HEK293 (cell line): ENCODE measurements around the gene PYCARD.

Experiments
- CTCF ChIA-PET: fragments of 350-600 bp; formaldehyde crosslinking; extraction: SDS; loops from one replicate; lab custom pipeline; 2021; ENCODE audit warnings: antibody characterized with exemption; lab: Yijun Ruan, JAX
- POLR2A ChIA-PET: fragments of 300-600 bp; formaldehyde crosslinking; extraction: SDS; loops from one replicate; lab custom pipeline; 2020; ENCODE audit warnings: antibody characterized with exemption, inconsistent platforms; lab: Yijun Ruan, JAX
- H3K27ac ChIP-seq: fragments of 200-500 bp; sonication (Bioruptor generic); 2 replicates; pipeline ENCODE4 v1.5.1; 2014; ENCODE audit warnings: low read depth, low read length, control low read depth, inconsistent platforms; ENCODE audit errors: extremely low read depth
- H3K36me3 ChIP-seq, 2 experiments: fragments of 200-500 bp in 1 of 2; sonication (Bioruptor generic) in 1 of 2; 1 replicate in 1 of 2; 2 replicates in 1 of 2; pipeline ENCODE4 v1.5.1; 2014 to 2017; ENCODE audit warnings: inconsistent platforms in 2 of 2, low read length in 2 of 2; ENCODE audit not compliant: control insufficient read depth in 2 of 2, insufficient read depth in 1 of 2
- H3K4me1 ChIP-seq: fragments of 200-500 bp; sonication (Bioruptor generic); 2 replicates; pipeline ENCODE4 v1.5.1; 2014; ENCODE audit warnings: mild to moderate bottlenecking, low read length, inconsistent platforms; ENCODE audit not compliant: control insufficient read depth, insufficient read depth
- H3K4me3 ChIP-seq: 2 replicates; pipeline ENCODE4 v1.5.1; 2011; ENCODE audit warnings: low read depth, mild to moderate bottlenecking, control low read depth, low read length, moderate library complexity
- H3K9me3 ChIP-seq: fragments of 200-500 bp; sonication (Bioruptor generic); 2 replicates; pipeline ENCODE4 v1.5.1; 2014; ENCODE audit warnings: low read depth, low read length, inconsistent platforms; ENCODE audit not compliant: control insufficient read depth, insufficient read depth
- IKZF3 ChIP-seq: fragments of 450-650 bp; IDR thresholded peaks from 2 replicates; pipeline ENCODE4 v1.5.0; 2018; ENCODE audit warnings: missing biosample characterization, mild to moderate bottlenecking, missing genetic modification characterization, moderate library complexity
- SP3 ChIP-seq: fragments of 450-650 bp; formaldehyde crosslinking; IDR thresholded peaks from 2 replicates; pipeline ENCODE4 v1.5.1; 2016; ENCODE audit warnings: missing biosample characterization, missing genetic modification characterization
- SP7 ChIP-seq: fragments of 450-650 bp; formaldehyde crosslinking; IDR thresholded peaks from 2 replicates; pipeline ENCODE4 v1.5.1; 2016; ENCODE audit warnings: missing biosample characterization, missing genetic modification characterization
- ZBTB21 ChIP-seq: fragments of 450-650 bp; formaldehyde crosslinking; IDR thresholded peaks from 2 replicates; pipeline ENCODE4 v1.5.1; 2017; ENCODE audit warnings: missing biosample characterization, missing genetic modification characterization
- ZIC2 ChIP-seq: fragments of 450-650 bp; formaldehyde crosslinking; IDR thresholded peaks from 2 replicates; pipeline ENCODE4 v1.5.1; 2016; ENCODE audit warnings: missing biosample characterization, missing genetic modification characterization
- ZNF266 ChIP-seq: fragments of 450-650 bp; formaldehyde crosslinking; IDR thresholded peaks from 2 replicates; pipeline ENCODE4 v1.5.1; 2016; ENCODE audit warnings: missing biosample characterization, missing genetic modification characterization, low read depth
- ZNF37A ChIP-seq: fragments of 450-650 bp; IDR thresholded peaks from 2 replicates; pipeline ENCODE4 v1.5.1; 2018; ENCODE audit warnings: missing biosample characterization, missing genetic modification characterization
- ZNF394 ChIP-seq: fragments of 450-650 bp; formaldehyde crosslinking; IDR thresholded peaks from 2 replicates; pipeline ENCODE4 v1.5.1; 2016; ENCODE audit warnings: missing biosample characterization, missing genetic modification characterization, mild to moderate bottlenecking, moderate library complexity, borderline replicate concordance
- ZNF433 ChIP-seq: fragments of 450-650 bp; formaldehyde crosslinking; IDR thresholded peaks from 2 replicates; pipeline ENCODE4 v1.5.1; 2016; ENCODE audit warnings: missing biosample characterization, missing genetic modification characterization, low read depth
- ZNF501 ChIP-seq: fragments of 450-650 bp; formaldehyde crosslinking; IDR thresholded peaks from 2 replicates; pipeline ENCODE4 v1.5.1; 2016; ENCODE audit warnings: missing biosample characterization, missing genetic modification characterization
- ZNF629 ChIP-seq: fragments of 450-650 bp; formaldehyde crosslinking; IDR thresholded peaks from 2 replicates; pipeline ENCODE4 v1.5.1; 2017; ENCODE audit warnings: missing biosample characterization, missing genetic modification characterization
- ZNF670 ChIP-seq: fragments of 450-650 bp; formaldehyde crosslinking; IDR thresholded peaks from 2 replicates; pipeline ENCODE4 v1.5.1; 2016; ENCODE audit warnings: missing biosample characterization, missing genetic modification characterization, low read depth
- ZNF830 ChIP-seq: fragments of 450-650 bp; IDR thresholded peaks from 2 replicates; pipeline ENCODE4 v1.5.0; 2018; ENCODE audit warnings: missing biosample characterization, missing genetic modification characterization, low read depth, mild to moderate bottlenecking, moderate library complexity
- TF ChIP-seq, protein P1 (sequence below): fragments of 450-650 bp; formaldehyde crosslinking; conservative IDR thresholded peaks from 2 replicates; pipeline ENCODE4 v1.5.1; 2016; ENCODE audit warnings: low read depth, missing biosample characterization, missing genetic modification characterization
- TF ChIP-seq, protein P2 (sequence below): fragments of 450-650 bp; formaldehyde crosslinking; optimal IDR thresholded peaks from 2 replicates; pipeline ENCODE3; 2016; ENCODE audit warnings: missing biosample characterization, mild to moderate bottlenecking, missing genetic modification characterization
- TF ChIP-seq, protein P3 (sequence below): fragments of 450-650 bp; IDR thresholded peaks from 2 replicates; pipeline ENCODE4 v1.5.1; 2018; ENCODE audit warnings: missing biosample characterization, missing genetic modification characterization
- TF ChIP-seq, protein P4 (sequence below): fragments of 450-650 bp; formaldehyde crosslinking; IDR thresholded peaks from 2 replicates; pipeline ENCODE4 v1.5.1; 2016; ENCODE audit warnings: missing biosample characterization, missing genetic modification characterization
- TF ChIP-seq, protein P5 (sequence below): fragments of 450-650 bp; formaldehyde crosslinking; IDR thresholded peaks from 2 replicates; pipeline ENCODE4 v1.5.1; 2016; ENCODE audit warnings: missing biosample characterization, missing genetic modification characterization
- TF ChIP-seq, protein P6 (sequence below): fragments of 450-650 bp; formaldehyde crosslinking; IDR thresholded peaks from 2 replicates; pipeline ENCODE4 v1.5.1; 2016; ENCODE audit warnings: missing biosample characterization, missing genetic modification characterization, borderline replicate concordance

Gene PYCARD

DNA sequence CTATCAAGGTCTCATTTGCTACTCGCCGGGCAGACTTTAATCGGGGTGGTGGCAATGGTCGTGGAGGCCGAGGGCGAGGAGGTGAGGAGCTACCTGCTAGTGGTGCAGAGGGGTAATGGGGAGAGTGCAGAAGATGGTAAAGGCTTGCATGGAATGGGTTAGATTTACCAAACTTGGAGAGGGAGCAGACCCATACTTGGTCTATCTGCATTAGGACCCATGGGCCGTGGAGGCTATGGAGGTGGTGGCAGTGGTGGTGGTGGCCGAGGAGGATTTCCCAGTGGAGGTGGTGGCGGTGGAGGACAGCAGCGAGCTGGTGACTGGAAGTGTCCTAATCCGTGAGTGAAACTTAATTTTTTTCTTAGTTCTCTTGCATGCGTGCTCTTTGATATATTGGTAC lies 12.5 kb downstream of the PYCARD start (continued):
- TF ChIP-seq ZNF629 (tag by site-specific recombination) (no peak), ZNF670 (tag by site-specific recombination) (no peak), ZNF501 (tag by site-specific recombination) (no peak), SP7 (tag by site-specific recombination) (no peak), ZBTB21 (tag by site-specific recombination) (no peak), ZNF433 (no peak), ZNF37A (tag by site-specific recombination) (no peak), IKZF3 (tag by site-specific recombination) (no peak)
- TF ChIP-seq, protein P1, sequence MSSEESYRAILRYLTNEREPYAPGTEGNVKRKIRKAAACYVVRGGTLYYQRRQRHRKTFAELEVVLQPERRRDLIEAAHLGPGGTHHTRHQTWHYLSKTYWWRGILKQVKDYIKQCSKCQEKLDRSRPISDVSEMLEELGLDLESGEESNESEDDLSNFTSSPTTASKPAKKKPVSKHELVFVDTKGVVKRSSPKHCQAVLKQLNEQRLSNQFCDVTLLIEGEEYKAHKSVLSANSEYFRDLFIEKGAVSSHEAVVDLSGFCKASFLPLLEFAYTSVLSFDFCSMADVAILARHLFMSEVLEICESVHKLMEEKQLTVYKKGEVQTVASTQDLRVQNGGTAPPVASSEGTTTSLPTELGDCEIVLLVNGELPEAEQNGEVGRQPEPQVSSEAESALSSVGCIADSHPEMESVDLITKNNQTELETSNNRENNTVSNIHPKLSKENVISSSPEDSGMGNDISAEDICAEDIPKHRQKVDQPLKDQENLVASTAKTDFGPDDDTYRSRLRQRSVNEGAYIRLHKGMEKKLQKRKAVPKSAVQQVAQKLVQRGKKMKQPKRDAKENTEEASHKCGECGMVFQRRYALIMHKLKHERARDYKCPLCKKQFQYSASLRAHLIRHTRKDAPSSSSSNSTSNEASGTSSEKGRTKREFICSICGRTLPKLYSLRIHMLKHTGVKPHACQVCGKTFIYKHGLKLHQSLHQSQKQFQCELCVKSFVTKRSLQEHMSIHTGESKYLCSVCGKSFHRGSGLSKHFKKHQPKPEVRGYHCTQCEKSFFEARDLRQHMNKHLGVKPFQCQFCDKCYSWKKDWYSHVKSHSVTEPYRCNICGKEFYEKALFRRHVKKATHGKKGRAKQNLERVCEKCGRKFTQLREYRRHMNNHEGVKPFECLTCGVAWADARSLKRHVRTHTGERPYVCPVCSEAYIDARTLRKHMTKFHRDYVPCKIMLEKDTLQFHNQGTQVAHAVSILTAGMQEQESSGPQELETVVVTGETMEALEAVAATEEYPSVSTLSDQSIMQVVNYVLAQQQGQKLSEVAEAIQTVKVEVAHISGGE (tag by site-specific recombination): no peak
- TF ChIP-seq, all 188 proteins: peak for 0

DNA sequence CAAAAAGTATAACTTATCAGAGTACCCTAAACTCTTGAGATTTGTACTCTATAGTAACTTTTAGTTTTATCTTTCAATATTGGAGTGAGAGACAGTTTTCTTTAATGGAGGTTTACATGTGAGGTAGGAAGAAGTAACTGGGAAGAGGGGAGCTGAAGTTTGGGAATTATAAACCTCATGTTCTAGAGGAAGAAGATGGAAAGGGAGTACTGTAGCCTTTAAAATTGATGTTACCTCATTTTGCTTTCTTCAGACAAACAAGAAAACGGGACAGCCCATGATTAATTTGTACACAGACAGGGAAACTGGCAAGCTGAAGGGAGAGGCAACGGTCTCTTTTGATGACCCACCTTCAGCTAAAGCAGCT lies 13.2 kb downstream of the PYCARD start:
- Histone ChIP-seq H3K27ac (no peak overlapping the region), H3K36me3 (peaks cover 87 to 100% of the 10 kb centered on the region in 2 experiments), H3K9me3 (no peaks in the 10 kb centered on the region), H3K4me1 (no peaks in the 10 kb centered on the region), H3K4me3 (no peak overlapping the region)
- ChIA-PET POLR2A (interaction anchor here (0.7 to 3.1 kb wide), 4 partner anchors 9 to 47 kb away, joined by 3 to 25 read pairs (median 6); partner anchors contain the start of genes FUS and PYCARD), CTCF (no interaction called here)
- no peak for TF ChIP-seq ZNF394 (tag by site-specific recombination)
- TF ChIP-seq, protein P2, sequence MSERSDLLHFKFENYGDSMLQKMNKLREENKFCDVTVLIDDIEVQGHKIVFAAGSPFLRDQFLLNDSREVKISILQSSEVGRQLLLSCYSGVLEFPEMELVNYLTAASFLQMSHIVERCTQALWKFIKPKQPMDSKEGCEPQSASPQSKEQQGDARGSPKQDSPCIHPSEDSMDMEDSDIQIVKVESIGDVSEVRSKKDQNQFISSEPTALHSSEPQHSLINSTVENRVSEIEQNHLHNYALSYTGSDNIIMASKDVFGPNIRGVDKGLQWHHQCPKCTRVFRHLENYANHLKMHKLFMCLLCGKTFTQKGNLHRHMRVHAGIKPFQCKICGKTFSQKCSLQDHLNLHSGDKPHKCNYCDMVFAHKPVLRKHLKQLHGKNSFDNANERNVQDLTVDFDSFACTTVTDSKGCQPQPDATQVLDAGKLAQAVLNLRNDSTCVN (tag by site-specific recombination): no peak

DNA sequence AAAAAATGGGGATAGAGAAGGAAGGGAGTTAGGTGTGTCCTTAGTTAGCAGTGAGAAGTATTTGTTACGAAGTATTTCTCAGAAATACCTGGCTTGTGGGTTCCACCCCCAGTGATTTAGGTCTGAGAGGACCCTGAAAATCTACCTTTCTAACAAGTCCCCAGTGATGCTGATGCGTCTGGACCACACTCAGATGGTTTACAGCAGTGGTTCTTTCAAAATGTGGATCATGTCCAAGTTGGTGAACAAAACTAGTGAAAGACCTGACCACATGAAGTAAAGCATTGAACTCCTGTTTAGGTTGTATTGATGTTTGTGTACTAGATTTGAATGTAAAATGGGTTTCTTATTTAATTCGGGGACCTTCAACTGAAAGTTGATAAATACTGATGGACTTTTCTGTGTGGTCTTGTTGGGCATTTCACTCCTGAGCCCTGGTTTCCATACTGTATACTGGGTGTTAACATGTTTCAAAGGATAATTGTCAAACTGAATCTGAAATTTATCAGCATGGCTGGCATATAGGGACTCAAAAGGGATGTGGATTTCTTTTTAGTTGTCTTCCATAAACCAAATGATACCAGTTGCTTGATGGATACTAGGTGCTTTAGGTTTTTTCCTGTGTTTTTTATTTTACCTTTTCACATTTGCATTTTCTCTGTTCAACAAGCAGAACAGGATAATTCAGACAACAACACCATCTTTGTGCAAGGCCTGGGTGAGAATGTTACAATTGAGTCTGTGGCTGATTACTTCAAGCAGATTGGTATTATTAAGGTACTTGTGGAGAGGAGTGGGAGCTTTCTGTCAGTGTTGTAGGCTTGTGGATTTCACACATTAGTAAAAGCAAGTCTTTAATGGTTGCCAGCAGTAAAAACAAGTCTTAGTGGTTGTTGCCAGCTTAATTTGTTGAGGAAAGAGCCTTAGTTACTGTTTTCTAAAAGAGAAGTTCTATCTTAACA lies 13.8 kb downstream of the PYCARD start:
- H3K9me3 ChIP-seq: no peaks in the 10 kb centered on the region
- no peak overlapping the region for H3K27ac ChIP-seq
- H3K4me1 ChIP-seq: no peaks in the 10 kb centered on the region
- no peak overlapping the region for H3K4me3 ChIP-seq
- H3K36me3 ChIP-seq: peaks cover 85 to 100% of the 10 kb centered on the region in 2 experiments
- POLR2A ChIA-PET: interaction anchor here (0.6 to 3.1 kb wide), 5 partner anchors 8 to 47 kb away, joined by 3 to 25 read pairs (median 4); partner anchors contain the start of genes FUS and PYCARD
- CTCF ChIA-PET: no interaction called here
- TF ChIP-seq, protein P3, sequence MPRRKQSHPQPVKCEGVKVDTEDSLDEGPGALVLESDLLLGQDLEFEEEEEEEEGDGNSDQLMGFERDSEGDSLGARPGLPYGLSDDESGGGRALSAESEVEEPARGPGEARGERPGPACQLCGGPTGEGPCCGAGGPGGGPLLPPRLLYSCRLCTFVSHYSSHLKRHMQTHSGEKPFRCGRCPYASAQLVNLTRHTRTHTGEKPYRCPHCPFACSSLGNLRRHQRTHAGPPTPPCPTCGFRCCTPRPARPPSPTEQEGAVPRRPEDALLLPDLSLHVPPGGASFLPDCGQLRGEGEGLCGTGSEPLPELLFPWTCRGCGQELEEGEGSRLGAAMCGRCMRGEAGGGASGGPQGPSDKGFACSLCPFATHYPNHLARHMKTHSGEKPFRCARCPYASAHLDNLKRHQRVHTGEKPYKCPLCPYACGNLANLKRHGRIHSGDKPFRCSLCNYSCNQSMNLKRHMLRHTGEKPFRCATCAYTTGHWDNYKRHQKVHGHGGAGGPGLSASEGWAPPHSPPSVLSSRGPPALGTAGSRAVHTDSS (tag by site-specific recombination): no peak
- no peak for TF ChIP-seq ZNF830 (tag by site-specific recombination)
- no peak for TF ChIP-seq ZNF501 (tag by site-specific recombination)
- TF ChIP-seq, protein P4, sequence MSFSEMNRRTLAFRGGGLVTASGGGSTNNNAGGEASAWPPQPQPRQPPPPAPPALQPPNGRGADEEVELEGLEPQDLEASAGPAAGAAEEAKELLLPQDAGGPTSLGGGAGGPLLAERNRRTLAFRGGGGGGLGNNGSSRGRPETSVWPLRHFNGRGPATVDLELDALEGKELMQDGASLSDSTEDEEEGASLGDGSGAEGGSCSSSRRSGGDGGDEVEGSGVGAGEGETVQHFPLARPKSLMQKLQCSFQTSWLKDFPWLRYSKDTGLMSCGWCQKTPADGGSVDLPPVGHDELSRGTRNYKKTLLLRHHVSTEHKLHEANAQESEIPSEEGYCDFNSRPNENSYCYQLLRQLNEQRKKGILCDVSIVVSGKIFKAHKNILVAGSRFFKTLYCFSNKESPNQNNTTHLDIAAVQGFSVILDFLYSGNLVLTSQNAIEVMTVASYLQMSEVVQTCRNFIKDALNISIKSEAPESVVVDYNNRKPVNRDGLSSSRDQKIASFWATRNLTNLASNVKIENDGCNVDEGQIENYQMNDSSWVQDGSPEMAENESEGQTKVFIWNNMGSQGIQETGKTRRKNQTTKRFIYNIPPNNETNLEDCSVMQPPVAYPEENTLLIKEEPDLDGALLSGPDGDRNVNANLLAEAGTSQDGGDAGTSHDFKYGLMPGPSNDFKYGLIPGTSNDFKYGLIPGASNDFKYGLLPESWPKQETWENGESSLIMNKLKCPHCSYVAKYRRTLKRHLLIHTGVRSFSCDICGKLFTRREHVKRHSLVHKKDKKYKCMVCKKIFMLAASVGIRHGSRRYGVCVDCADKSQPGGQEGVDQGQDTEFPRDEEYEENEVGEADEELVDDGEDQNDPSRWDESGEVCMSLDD (tag by site-specific recombination): no peak
- no peak for TF ChIP-seq ZNF266 (tag by site-specific recombination)
- no peak for TF ChIP-seq SP3 (tag by site-specific recombination)
- TF ChIP-seq, protein P5, sequence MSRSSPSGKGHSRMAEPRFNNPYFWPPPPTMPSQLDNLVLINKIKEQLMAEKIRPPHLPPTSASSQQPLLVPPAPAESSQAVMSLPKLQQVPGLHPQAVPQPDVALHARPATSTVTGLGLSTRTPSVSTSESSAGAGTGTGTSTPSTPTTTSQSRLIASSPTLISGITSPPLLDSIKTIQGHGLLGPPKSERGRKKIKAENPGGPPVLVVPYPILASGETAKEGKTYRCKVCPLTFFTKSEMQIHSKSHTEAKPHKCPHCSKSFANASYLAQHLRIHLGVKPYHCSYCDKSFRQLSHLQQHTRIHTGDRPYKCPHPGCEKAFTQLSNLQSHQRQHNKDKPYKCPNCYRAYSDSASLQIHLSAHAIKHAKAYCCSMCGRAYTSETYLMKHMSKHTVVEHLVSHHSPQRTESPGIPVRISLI: no peak
- TF ChIP-seq, protein P6, sequence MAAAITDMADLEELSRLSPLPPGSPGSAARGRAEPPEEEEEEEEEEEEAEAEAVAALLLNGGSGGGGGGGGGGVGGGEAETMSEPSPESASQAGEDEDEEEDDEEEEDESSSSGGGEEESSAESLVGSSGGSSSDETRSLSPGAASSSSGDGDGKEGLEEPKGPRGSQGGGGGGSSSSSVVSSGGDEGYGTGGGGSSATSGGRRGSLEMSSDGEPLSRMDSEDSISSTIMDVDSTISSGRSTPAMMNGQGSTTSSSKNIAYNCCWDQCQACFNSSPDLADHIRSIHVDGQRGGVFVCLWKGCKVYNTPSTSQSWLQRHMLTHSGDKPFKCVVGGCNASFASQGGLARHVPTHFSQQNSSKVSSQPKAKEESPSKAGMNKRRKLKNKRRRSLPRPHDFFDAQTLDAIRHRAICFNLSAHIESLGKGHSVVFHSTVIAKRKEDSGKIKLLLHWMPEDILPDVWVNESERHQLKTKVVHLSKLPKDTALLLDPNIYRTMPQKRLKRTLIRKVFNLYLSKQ (tag by site-specific recombination): no peak
- no peak for TF ChIP-seq ZIC2
